Measurements from ENCODE around the gene E4F1. TPM values are rescaled to one million over a fixed set of nuclear protein-coding genes. Genes with fewer than 3 reads are reported as not detected.

The E4F1 gene
- total and polyA plus RNA-seq, 2 donors (not counting 1 experiment from before 2014, with no cell fraction given) = 6.7 to 31.2 TPM

DNA sequence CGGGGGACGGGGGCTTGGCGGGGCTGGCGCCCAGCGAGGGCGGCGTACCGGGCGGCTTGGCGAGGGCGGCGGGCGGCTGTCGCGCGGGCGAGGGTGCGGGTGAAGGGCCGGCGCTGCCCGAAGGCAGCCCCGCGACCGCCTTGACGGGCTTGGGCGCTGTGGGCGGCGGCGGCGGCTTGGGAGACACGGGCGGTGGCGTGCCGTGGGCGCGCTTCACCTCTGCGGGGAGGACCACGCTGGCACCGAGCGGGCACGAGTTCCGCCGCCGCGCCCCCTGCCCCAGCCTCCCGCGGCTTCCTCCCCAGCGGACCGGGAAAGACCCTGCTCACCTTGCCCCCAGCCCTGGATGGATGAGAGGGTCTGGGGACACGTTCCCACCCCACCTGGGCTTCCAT lies 44.3 kb upstream of the E4F1 start:
- no peak overlapping the region for H2AFZ ChIP-seq (ENCODE audit: low read length)
- TF ChIP-seq, protein P1, sequence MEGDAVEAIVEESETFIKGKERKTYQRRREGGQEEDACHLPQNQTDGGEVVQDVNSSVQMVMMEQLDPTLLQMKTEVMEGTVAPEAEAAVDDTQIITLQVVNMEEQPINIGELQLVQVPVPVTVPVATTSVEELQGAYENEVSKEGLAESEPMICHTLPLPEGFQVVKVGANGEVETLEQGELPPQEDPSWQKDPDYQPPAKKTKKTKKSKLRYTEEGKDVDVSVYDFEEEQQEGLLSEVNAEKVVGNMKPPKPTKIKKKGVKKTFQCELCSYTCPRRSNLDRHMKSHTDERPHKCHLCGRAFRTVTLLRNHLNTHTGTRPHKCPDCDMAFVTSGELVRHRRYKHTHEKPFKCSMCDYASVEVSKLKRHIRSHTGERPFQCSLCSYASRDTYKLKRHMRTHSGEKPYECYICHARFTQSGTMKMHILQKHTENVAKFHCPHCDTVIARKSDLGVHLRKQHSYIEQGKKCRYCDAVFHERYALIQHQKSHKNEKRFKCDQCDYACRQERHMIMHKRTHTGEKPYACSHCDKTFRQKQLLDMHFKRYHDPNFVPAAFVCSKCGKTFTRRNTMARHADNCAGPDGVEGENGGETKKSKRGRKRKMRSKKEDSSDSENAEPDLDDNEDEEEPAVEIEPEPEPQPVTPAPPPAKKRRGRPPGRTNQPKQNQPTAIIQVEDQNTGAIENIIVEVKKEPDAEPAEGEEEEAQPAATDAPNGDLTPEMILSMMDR (conservative IDR thresholded peaks at IDR 0.05 in 1 of 2, IDR thresholded peaks at IDR 0.05 in 1 of 2; ENCODE audit: low read depth in 1 of 2, low read length in 2 of 2) = no peak
- no peak for TF ChIP-seq EZH2 (IDR thresholded peaks at IDR 0.05; ENCODE audit: low read length, missing control alignments)
- H3K4me1 ChIP-seq (ENCODE audit: control insufficient read depth, extremely low read depth, insufficient read depth, low read length) = no peaks in the 10 kb centered on the region
- no peak overlapping the region for H3K4me3 ChIP-seq (replicated peaks in 1 of 4; ENCODE audit: control extremely low read depth in 1 of 4, insufficient read depth in 1 of 4, low read depth in 3 of 4, low read length in 4 of 4)
- DNase-seq (ENCODE audit: low read depth in 2 of 2) = no peak
- H4K20me1 ChIP-seq (ENCODE audit: control insufficient read depth, extremely low read depth, insufficient read depth, low read length) = no peaks in the 10 kb centered on the region
- H3K27me3 ChIP-seq (ENCODE audit: control insufficient read depth, insufficient read depth, low read length) = no peaks in the 10 kb centered on the region
- H3K9ac ChIP-seq (ENCODE audit: insufficient read depth, low read length) = no peak overlapping the region
- H3K79me2 ChIP-seq (ENCODE audit: control insufficient read depth, insufficient read depth, low read length) = no peaks in the 10 kb centered on the region
- no peak overlapping the region for H3K4me2 ChIP-seq (ENCODE audit: extremely low read depth, insufficient read depth, low read length)
- no peaks in the 10 kb centered on the region for H3K9me3 ChIP-seq (ENCODE audit: control insufficient read depth, insufficient read depth, low read depth, low read length)
- H3K36me3 ChIP-seq (ENCODE audit: control insufficient read depth, insufficient read depth, low read length) = peaks cover 29% of the 10 kb centered on the region
- H3K27ac ChIP-seq (ENCODE audit: insufficient read depth, low read length) = no peak overlapping the region

DNA sequence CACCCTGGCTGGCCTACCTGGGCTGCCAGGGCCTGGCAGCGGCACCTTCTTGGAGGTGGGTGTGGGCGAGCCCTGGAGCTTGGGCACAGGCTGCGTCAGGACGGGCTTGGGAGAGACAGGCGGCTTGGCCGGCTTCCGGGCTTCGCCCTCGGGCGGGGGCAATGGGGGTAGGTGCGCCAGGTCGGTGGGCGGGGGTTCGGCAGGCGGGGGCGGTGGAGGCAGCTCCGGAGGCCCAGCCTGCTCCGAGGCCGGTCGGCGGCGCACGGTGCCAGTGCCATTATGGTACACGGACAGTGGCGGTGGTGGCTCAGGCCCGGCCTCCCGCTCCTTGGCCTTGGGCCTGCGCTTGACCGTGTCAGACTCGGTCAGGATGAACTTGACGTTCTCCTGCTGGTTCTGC lies 43.8 kb upstream of the E4F1 start:
- Histone ChIP-seq H3K9ac (ENCODE audit: insufficient read depth, low read length) (no peak overlapping the region), H3K4me2 (ENCODE audit: extremely low read depth, insufficient read depth, low read length) (no peak overlapping the region), H3K27me3 (ENCODE audit: control insufficient read depth, insufficient read depth, low read length) (no peaks in the 10 kb centered on the region), H4K20me1 (ENCODE audit: control insufficient read depth, extremely low read depth, insufficient read depth, low read length) (no peaks in the 10 kb centered on the region), H3K79me2 (ENCODE audit: control insufficient read depth, insufficient read depth, low read length) (no peaks in the 10 kb centered on the region), H3K4me3 (replicated peaks in 1 of 4; ENCODE audit: control extremely low read depth in 1 of 4, insufficient read depth in 1 of 4, low read depth in 3 of 4, low read length in 4 of 4) (no peak overlapping the region), H3K4me1 (ENCODE audit: control insufficient read depth, extremely low read depth, insufficient read depth, low read length) (no peaks in the 10 kb centered on the region), H3K36me3 (ENCODE audit: control insufficient read depth, insufficient read depth, low read length) (peaks cover 25% of the 10 kb centered on the region), H3K27ac (ENCODE audit: insufficient read depth, low read length) (no peak overlapping the region), H3K9me3 (ENCODE audit: control insufficient read depth, insufficient read depth, low read depth, low read length) (no peaks in the 10 kb centered on the region), H2AFZ (ENCODE audit: low read length) (no peak overlapping the region)
- DNase-seq (ENCODE audit: low read depth in 2 of 2) = no peak
- TF ChIP-seq EZH2 (IDR thresholded peaks at IDR 0.05; ENCODE audit: low read length, missing control alignments) = no peak
- TF ChIP-seq, protein P1 (conservative IDR thresholded peaks at IDR 0.05 in 1 of 2, IDR thresholded peaks at IDR 0.05 in 1 of 2; ENCODE audit: low read depth in 1 of 2, low read length in 2 of 2) = no peak

DNA sequence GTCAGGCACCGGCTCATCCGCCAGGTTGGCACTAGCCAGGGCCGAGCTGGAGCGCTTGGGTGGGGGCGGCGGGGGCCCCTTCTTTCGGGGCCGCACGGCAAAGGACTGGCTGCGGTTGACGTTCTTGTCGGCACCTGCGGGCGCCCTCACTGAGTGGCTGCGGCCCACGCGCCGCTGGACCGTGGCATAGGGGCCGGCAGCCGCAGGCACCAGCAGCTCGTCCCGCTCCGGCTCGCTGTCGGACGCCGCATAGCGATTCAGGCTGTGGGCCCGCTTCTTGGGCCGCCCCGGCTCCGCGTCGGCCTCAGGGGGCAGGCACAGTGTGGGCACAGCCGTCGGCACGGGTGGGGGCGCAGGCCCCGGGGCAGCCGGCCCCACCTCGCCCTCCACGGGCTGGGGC lies 42.9 kb upstream of the E4F1 start:
- no peak overlapping the region for H3K27ac ChIP-seq (ENCODE audit: insufficient read depth, low read length)
- no peaks in the 10 kb centered on the region for H3K4me1 ChIP-seq (ENCODE audit: control insufficient read depth, extremely low read depth, insufficient read depth, low read length)
- H3K79me2 ChIP-seq (ENCODE audit: control insufficient read depth, insufficient read depth, low read length) = no peaks in the 10 kb centered on the region
- peaks cover 18% of the 10 kb centered on the region for H3K36me3 ChIP-seq (ENCODE audit: control insufficient read depth, insufficient read depth, low read length)
- no peak for DNase-seq (ENCODE audit: low read depth in 2 of 2)
- no peak overlapping the region for H3K9ac ChIP-seq (ENCODE audit: insufficient read depth, low read length)
- H3K9me3 ChIP-seq (ENCODE audit: control insufficient read depth, insufficient read depth, low read depth, low read length) = no peaks in the 10 kb centered on the region
- H2AFZ ChIP-seq (ENCODE audit: low read length) = no peak overlapping the region
- no peak overlapping the region for H3K4me3 ChIP-seq (replicated peaks in 1 of 4; ENCODE audit: control extremely low read depth in 1 of 4, insufficient read depth in 1 of 4, low read depth in 3 of 4, low read length in 4 of 4)
- H3K27me3 ChIP-seq (ENCODE audit: control insufficient read depth, insufficient read depth, low read length) = no peaks in the 10 kb centered on the region
- no peak overlapping the region for H3K4me2 ChIP-seq (ENCODE audit: extremely low read depth, insufficient read depth, low read length)
- H4K20me1 ChIP-seq (ENCODE audit: control insufficient read depth, extremely low read depth, insufficient read depth, low read length) = no peaks in the 10 kb centered on the region
- TF ChIP-seq EZH2 (IDR thresholded peaks at IDR 0.05; ENCODE audit: low read length, missing control alignments) = no peak
- TF ChIP-seq, protein P1 (conservative IDR thresholded peaks at IDR 0.05 in 1 of 2, IDR thresholded peaks at IDR 0.05 in 1 of 2; ENCODE audit: low read depth in 1 of 2, low read length in 2 of 2) = no peak

Measured in fibroblast of lung (primary cell).